ENCODE data around the gene TMEM120A.

- TF ChIP-seq POLR2A (IDR thresholded peaks at IDR 0.05): no peak
- TF ChIP-seq, protein P1, sequence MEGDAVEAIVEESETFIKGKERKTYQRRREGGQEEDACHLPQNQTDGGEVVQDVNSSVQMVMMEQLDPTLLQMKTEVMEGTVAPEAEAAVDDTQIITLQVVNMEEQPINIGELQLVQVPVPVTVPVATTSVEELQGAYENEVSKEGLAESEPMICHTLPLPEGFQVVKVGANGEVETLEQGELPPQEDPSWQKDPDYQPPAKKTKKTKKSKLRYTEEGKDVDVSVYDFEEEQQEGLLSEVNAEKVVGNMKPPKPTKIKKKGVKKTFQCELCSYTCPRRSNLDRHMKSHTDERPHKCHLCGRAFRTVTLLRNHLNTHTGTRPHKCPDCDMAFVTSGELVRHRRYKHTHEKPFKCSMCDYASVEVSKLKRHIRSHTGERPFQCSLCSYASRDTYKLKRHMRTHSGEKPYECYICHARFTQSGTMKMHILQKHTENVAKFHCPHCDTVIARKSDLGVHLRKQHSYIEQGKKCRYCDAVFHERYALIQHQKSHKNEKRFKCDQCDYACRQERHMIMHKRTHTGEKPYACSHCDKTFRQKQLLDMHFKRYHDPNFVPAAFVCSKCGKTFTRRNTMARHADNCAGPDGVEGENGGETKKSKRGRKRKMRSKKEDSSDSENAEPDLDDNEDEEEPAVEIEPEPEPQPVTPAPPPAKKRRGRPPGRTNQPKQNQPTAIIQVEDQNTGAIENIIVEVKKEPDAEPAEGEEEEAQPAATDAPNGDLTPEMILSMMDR (IDR thresholded peaks at IDR 0.05): no peak
- TF ChIP-seq POLR2AphosphoS5 (IDR thresholded peaks at IDR 0.05): no peak
Observed at GRCh38 chr7:75953431-75953830, 41.0 kb downstream of the TMEM120A start.

Measured in gastroesophageal sphincter (tissue), 3 donors.